Retinal pigment epithelial cell (primary cell): Measurements from ENCODE around the gene CNNM3.
"Not testable (repeated sequence)": the region's sequence is repeated elsewhere in the genome, so short reads cannot be mapped to it uniquely, and the experiment has no call there.

Source experiments
- DNase-seq: peaks from one replicate; pipeline ENCODE4 v3.0.0-alpha.2; 2010; ENCODE audit warnings: low read depth
- H3K4me3 ChIP-seq: 2 replicates; pipeline ENCODE4 v1.5.1; 2011; ENCODE audit warnings: mild to moderate bottlenecking, low read length, control low read depth, moderate library complexity
- CTCF ChIP-seq: conservative IDR thresholded peaks from 2 replicates; pipeline ENCODE4 v1.5.1; 2011; ENCODE audit warnings: low read depth, low read length, control low read depth, inconsistent platforms

The CNNM3 gene

GRCh38 chr2:96859681-96860064, 43.6 kb downstream of the CNNM3 start:
- DNase-seq, result no peak
- H3K4me3 ChIP-seq, result no peak overlapping the region
- no peak for TF ChIP-seq CTCF

DNA sequence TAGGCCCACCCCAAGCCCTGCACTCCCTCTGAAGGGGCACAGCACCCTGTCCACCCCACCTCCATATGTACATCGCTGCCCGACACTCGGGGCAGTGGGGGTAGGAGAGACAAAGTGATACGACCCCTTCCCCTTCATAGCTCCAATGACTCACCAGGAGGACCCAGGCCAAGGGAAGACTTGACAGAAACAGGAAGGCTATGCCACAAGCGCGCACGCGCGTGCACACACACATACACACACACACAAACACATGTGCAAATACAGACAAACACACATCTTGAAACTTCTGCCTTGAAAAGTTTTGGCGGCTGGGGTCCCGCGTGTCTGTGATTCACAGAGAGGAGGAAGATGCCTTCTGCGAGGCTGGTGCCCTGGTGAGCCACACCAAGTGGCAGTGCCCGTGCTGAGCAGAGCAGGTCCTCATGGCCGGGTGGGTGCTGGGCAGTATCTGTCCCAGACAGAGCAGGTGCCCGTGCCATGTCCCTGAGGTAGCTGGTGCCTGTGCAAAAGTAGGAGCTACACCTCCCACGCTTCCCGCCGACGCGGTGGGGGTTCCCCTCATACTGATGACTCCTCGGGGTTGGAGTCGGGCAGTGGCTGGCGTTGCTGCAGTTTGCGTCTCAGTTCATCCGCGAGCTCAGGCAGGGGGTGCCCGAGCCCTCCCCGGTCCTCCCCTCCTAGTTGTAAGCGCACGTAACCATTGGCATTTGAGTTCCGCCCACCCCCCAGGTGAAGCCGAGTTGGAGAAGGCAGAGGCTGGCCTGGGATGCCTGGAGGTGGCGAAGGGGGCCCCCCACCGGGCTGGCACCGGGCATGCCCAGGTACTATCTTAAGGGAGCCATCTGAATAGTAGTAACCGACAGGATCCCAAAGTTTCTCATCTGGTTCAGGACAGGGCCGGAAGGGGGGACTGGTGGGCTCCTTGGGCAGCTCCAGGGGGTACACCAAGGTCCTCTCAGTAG, 44.3 kb downstream of the CNNM3 start:
- no peak overlapping the region for H3K4me3 ChIP-seq
- no peak for DNase-seq
- TF ChIP-seq CTCF, result no peak

DNA sequence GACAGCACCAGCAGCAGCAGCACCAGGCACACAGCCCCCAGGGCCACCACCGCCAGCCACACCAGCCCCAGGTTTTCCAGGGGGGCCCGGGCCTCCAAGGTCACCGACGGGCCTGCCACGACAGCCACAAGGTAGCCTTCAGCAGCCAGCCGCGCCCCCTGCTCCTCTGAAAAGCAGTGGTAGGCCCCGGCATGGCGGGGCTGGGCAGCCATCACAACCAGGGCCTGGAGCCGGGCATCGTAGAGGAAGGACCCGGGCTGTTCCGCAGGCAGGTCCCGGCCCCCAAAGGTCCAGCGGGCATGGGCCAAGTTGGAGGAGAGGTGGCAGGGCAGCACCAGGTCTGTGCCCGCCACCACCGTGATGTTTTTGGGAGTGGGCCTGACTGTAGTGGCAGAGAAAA, 45.0 kb downstream of the CNNM3 start:
- DNase-seq, result no peak
- no peak for TF ChIP-seq CTCF
- H3K4me3 ChIP-seq, result no peak overlapping the region

DNA sequence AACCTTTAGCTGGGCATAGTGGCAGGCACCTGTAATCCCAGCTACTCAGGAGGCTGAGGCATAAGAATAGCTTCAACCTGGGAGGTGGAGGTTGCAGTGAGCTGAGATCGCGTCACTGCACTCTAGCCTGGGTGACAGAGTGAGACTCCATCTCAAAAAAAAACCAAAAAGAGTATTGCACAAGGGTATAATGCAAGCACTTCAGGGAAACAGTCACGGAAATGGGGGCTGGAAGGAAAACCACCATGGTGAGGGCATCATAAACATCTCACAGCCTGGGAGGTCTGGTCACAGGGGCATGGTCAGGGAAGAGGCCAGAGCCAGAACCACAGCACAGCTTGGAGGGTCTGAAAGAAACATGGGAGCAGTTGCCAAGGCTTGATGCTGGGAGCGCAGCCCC, 47.0 kb downstream of the CNNM3 start:
- H3K4me3 ChIP-seq, DNase-seq: not testable (repeated sequence)

- DNase-seq, result no peak
- H3K4me3 ChIP-seq, result no peak overlapping the region
- TF ChIP-seq CTCF, result no peak
Measured at GRCh38 chr2:96863575-96864342, 47.7 kb downstream of the CNNM3 start.

DNA sequence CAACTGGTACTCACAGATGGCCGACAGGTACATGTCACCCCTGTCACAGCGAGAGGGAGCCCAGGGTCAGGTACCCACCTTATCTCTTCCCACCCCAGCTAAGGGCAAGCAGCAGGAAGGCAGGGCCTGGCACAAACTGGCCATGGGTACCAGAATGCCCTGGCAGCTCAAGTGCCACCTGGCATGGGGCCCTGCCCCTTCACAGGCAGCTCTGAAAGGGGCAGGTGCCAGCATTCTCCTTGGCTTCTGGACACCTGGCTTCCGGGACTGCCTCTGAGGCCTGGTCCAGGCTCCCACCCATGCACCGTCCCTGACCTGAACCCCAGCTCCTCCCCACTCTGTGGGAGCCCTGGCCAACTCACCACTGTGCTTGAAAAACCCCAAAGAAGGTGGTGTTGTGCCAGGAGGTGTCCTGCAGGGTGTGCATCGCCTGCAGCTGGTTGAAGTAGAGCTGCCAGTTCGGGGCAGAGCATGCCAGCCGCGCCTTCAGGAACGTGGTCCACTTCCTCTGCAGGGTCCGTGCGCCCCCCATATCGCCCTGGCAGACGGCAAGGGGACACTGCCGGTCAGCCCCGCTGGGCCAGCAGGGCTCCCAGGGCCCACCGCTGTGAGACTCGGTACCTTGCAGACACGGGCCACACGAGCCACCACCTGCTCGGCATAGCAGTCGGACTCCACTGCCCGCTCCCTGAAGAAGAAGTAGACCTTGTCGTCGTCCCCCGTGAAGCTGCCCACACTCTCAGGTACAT, 48.4 kb downstream of the CNNM3 start:
- no peak for DNase-seq
- H3K4me3 ChIP-seq, result no peak overlapping the region
- no peak for TF ChIP-seq CTCF

DNA sequence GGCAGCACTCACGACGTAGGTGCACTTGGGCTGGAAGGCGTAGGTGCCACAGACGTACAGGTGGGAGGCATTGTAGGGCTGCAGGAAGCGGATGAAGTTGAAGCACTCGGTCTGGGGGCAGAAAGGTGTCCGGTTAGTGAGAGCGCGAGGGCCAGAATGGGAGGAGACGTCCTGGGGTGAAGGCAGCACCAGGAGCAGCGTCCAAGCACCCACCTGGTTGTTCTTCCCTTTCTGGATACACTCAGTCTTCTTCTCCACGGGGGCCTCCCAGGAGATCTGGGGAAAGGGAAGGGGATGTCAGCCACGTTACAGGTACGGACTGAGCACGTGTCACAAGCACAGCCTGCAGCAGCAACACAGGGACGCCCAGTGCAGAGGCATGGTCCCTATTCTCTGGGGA, 49.6 kb downstream of the CNNM3 start:
- H3K4me3 ChIP-seq, result no peak overlapping the region
- TF ChIP-seq CTCF, result no peak
- DNase-seq, result no peak
